UCSD-AML1 (cell line): ENCODE measurements around the gene BCKDK.
"Not testable (repeated sequence)": the region's sequence is repeated elsewhere in the genome, so short reads cannot be mapped to it uniquely, and the experiment has no call there.

Experiments
- DNase-seq: peaks from one replicate; lab custom pipeline; 2025; ENCODE audit not compliant: unreplicated experiment; lab: John Stamatoyannopoulos, UW

The BCKDK gene

DNA sequence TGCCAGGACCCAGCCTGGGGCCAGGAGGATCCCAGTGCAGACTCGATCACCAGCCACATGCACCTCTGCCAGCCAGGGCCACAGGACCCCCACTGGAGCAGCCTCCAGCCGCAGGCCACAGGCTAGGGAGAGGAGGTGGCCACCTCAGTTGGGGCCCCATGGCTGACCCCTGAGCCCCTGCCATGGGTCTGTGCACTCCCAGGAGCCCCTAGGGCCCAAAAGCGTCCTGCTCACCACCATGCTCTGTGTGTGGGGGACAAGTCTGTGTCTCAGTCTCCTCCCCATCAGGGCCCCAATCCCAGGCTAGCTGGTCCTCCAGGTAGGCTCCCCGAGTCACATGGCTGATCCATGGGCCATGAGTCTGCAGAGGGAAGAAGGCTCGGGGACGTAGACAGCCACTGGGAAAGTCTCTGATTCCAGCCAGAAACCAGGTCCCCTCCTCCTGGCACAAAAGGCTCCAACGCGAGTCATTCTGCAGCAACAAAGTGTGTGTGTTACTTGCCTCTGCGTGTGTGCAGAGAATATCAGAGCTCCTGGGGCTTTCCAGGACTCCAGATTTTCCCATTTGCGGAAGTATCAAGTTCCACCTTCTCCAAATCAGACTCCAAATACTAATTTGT is 33.4 kb downstream of the BCKDK start:
- DNase-seq: no peak

DNA sequence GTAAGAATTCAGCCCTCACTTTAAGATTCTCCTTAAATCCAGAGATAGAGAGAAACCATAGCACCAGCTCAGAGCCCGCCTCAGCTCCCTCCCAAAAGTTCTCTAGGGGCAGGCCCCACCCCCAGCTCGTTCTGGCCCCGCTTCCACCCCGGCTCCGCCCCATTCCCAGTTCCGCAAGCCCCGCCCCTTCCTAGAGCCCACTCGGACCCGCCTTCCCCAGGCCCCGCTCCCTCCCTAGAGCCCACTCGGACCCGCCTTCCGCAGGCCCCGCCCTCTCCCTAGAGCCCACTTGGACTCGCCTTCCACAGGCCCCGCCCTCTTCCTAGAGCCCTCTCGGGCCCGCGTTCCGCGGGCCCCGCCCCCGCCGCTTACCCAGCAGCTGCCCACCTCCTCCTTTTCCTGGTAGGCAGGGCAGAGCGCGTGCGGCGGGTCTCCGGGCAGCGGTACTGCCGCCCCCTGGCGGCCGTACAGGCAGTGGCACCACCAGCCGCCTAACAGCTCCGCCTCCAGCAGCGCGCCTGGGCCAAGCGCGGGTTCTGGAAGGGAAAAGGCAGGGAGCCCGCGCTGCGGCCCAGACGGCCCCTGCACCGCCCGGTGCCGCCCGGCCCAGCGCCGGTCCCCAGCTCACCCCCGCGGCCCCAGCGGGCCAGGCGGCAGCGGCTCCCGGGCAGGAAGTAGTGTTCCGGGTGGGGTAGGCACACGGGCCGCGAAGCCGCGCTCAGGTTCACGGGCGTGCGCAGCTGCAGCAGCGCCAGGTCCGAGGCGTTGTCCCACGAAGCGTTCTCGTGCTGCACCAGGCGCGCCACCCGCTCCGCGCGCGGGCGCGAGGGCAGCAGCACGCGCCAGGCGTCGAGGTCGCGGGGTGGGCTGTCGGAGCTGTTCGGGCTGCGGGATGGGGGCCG is 34.2 kb downstream of the BCKDK start:
- peak; percentile 100 for DNase-seq

DNA sequence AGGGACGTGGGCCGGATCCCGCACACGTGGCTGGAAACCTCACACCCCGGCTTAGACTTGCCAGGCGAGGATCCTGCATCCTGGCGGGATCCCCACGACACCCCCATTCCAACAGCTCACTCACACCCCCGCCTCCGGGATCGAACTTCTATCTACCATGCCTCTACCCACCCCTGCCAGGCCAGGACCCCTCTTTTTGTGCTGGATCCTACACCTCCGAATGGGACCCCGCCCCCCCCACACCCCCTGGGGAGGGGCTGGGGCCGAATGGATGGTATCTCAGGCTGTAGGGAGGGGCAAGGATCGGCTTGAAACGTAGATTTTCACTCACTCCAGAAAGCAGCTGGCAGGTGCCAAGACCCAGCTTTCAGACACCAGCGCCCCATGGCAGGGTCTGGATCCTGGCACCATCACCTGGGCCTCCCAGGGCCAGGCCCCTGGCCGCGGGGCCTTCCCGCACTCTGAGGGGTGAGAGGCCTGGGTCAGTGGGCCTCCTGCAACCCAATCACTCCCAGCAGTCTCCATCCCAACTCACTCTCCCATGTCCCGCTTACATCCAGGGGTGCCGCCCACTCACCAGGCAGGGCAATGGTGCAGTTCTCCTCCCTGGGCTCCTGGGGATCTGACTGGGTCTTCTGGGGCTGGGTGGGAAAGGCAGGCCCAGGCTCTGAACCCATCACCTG is 35.0 kb downstream of the BCKDK start:
- no peak for DNase-seq

DNA sequence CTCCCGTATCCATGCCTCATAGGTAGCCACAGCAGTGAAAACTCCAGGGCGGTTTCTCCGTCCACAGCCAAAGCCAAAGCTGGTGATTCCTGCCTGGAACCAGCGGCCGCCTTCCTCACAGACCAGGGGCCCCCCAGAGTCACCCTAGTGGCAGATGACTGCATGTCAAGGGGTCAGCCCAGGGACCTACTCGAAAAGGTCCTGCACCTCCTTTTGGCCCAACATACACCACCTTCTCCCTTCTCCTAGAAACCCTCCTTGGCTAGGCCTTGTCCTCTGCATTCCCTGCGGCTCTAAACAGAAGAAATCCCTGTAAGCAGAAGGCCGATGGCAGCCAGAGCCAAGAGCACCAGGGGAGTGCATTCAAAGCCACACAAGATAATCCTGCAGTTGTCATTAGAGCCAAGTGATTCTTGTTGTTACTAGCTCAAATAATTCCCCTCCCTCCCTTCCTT is 35.5 kb downstream of the BCKDK start:
- no peak for DNase-seq

DNA sequence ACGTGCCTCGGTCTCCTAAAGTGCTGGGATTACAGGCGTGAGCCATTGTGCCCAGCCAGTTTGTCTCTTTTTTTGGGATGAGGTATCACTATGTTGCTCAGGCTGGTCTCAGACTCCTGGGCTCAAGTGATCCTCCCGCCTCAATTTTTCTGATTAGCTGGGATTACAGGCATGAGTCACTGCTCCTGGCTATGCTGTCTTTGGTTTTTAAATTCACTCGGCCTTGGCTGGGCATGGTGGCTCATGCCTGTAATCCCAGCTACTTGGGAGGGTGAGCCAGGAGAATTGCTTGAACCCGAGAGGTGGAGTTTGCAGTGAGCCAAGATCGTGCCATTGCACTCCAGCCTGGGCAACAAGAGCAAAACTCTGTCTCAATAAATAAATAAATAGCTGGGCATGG is 36.2 kb downstream of the BCKDK start:
- not testable (repeated sequence) for DNase-seq

DNA sequence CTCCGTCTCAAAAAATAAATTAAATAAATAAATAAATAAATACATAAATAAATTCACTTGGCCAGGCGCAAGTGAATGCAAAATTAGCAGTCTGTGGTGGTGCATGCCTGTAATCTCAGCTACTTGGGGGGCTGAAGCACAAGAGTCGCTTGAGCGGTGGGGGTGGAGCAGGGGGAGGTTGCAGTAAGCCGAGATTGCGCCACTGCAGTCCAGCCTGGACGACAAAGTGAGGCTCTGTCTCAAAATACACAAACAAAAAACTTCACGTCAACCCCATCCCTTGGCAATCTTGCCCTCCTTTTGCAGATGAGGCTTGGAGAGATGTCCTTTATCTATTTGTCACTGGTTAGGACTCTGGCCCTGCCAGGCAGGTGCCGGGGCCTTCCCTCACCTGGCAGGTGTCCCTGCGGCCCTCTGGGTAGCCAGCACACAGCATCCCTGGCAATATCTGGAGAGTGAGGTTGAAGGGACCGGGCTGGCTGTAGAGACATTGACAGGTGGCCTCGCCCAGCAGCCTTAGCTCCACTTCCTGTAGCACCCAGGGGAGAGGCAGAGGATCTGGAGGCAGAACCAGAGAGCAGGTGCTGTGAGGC is 37.3 kb downstream of the BCKDK start:
- DNase-seq: no peak

DNA sequence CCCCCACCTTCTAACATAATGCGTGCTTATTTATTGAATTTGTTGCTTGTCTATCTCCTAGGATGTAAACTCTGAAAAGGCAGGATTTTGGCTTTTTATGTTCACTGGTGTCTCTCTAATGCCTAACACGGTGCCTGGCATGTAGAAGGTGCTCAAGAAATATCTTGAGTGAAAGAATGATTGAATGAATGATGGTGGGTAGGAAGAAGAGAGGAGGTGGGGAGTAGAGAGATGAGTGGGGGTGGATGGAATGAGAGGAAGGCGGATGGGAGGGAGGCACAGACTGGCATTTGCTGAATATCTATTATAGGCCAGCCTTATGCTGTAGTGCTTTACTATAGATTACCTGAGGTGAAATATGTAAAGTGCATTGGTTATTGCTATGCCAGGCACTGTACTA is 39.4 kb downstream of the BCKDK start:
- DNase-seq: no peak

DNA sequence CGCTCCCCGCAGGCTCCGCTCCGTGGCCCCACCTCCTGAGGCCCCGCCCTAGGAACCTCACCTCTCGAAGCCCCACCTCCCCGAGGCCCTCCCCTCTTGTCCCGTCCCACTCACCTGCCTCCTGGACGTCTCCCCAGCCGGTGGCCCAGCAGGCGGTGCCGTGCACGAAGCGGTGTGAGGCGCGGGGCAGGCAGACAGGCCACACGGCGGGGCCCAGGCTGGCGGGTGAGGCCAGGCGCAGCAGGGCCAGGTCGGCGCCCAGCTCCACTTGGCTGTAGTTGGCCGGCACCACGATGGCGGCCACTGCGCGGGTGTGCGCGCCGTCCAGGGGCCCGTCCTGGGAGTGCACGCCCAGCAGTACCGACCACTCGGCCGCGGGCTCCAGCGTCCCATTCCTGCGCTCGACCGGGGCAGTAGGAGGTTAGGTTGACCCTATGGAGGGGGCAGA is 40.1 kb downstream of the BCKDK start:
- DNase-seq: no peak

DNA sequence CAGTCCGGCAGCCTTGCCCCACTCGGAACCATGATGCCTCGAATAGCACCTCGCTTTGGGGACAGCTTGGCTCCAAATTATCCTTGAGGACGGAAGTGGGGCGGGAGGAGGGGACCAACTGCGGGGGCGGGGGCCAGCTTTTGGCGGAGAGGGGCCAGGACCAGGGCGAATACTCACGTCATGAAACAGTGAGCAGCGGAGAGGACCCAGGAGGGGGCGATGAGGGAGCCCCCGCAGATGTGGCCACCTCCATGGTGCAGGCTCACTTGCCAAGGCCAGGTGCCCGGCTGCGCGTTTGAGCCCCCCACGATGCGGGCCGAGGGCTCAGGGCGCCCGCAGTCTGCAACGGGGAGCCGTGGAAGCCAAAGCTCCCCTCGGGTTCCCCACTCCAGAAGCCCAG is 40.7 kb downstream of the BCKDK start:
- no peak for DNase-seq

DNA sequence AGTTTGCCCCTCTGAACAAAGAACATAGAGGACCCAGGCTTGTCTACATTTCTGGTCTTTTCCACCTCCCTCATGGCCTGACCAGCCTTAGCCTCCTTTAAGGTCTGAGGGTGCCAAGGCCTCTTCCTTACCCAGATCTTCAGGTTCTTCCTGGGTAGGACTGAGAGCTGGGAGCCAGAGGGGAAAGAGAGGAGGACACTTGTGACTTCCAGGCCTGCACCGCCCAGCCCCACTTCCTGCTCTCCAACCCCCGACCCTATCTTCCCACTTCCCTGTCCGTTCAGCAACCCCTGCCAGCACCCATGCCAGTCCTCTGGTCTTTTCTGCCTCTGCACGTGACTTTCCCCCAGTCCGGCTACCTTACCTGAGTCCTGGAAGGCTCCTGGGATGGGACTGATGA is 41.1 kb downstream of the BCKDK start:
- DNase-seq: peak; percentile 56

DNA sequence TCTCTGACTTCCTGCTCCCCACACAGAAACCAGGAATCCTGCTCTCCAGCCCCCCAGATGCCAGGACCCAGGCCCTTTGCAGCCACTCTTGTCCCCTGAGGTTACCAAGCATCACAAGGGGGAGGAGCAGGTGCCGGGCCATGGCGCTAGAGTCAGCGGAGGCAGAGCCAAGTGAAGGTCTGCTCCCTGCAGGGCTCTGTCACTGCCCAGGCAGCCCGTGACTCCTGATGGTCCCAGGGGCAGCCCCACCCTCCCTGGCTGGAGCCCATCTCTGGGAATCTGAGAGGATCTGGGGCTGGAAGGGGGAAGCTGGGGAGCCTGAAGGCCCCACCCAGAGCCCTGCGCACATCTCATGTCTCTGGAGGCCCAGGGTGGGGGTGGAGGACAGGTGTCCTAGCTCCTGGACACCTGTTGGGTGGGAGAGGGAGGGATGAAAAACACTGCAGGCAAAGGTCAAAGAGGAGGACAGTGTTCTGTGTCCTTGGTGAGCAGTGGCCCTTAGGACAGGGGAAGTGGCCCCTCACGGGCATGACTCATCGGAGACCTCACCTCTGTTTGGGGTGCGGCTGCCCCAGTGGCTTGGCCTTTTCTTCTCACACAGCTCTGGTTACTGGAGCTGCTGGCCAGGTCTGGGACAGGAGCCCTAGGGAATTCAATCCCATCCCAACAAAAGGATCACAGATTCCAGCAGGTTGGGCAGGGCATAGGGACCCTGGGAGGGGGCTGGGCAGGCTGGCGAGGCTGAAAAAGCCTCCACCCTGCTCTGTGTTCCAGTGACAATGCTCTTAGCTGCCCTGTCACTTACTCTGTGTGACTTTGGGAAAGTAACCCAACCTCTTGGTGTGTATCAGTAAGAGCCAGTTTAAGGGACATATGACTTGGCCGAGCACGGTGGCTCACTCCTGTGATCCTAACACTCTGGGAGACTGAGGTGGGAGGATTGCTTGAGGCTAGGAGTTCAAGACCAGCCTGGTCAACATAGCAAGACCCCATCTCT is 42.0 kb downstream of the BCKDK start, which contains the start of gene PRSS36:
PRSS36 (minus strand) TSS at position 173 of the 997 bp plus-strand sequence; CDS start at position 142, 31 bp downstream.
- peak; percentile 56 for DNase-seq

DNA sequence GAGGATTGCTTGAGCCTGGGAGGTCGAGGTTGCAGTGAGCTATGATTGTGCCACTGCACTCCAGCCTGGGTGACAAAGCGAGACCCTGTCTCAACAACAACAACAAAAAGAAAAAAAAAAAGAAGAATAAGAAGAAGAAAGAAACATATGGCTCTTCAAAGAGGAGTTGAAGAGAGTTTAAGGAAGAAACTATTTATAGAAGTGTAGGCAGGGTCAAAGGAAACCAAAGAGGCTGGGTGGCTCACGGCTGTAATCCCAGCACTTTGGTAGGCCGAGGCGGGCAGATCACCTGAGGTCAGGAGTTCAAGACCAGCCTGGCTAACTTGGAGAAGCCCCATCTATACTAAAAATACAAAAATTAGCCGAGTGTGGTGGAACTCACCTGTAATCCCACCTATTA is 42.8 kb downstream of the BCKDK start:
- DNase-seq: not testable (repeated sequence)

DNA sequence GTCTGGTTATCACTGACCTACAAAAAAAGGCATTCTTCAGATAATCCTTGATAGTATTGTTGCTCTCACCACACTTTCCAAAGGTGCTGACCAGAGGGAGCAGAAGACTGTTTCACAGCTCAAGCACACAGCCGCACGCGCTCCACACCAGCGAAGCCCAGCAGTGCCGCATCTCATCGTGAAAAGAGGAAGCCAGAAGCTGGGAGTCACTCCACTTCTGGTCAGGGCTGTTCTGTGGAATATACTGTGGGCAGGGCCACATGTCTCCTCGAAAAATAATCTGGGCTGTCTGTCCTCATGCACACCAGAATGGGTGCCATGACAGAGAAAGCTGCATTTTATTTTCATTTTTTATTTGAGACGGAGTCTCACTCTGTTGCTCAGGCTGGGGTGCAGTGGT is 49.0 kb downstream of the BCKDK start:
- DNase-seq: peak; percentile 64
